ENCODE data around the gene ZNF124. TPM values are rescaled to one million over a fixed set of nuclear protein-coding genes. Genes with fewer than 3 reads are reported as not detected.

Gene ZNF124
- total RNA-seq, 1 experiment from 2014 or later, result 16.3 TPM

DNA sequence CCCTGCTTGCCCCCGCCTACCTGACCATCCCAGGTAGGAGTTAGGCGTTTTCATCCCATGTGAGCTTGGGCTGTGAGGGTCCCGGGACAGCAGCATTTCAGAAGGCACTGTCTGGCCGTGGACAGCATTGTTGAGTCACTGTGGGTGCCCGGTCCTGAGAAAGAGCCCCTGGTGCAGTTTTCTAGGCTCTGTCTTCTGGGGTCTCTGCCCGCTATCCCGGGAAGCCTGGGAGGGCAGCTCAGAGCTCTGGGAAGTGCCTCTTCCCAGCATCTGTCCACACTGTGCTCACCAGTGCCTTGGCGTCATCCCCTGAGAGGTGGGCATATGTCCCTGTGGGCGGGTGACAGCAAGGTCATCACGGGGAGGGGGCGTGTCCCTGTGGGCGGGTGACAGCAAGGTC is 56.3 kb downstream of the ZNF124 start:
- Histone ChIP-seq H3K9ac (ENCODE audit: low read length) (no peak overlapping the region), H2AFZ (ENCODE audit: low read depth, low read length, poor library complexity, severe bottlenecking) (no peak overlapping the region), H3K4me2 (ENCODE audit: low read length) (no peak overlapping the region), H3K4me3 (replicated peaks in 1 of 2; ENCODE audit: low read depth in 1 of 2, low read length in 2 of 2) (no peak overlapping the region), H3K27ac (ENCODE audit: low read depth, low read length) (no peak overlapping the region), H3K9me2 (ENCODE audit: insufficient read depth) (no peaks in the 10 kb centered on the region), H3K79me2 (ENCODE audit: insufficient read depth, low read length) (no peaks in the 10 kb centered on the region), H3K9me3 (ENCODE audit: control insufficient read depth in 1 of 2, insufficient read depth in 1 of 2, low read depth in 1 of 2, low read length in 2 of 2) (no peaks in the 10 kb centered on the region), H4K20me1 (ENCODE audit: insufficient read depth) (no peaks in the 10 kb centered on the region), H3K4me1 (ENCODE audit: control insufficient read depth in 1 of 2, insufficient read depth in 2 of 2, low read length in 2 of 2) (peaks cover 0 to 15% of the 10 kb centered on the region in 2 experiments; a peak in 1 of 4 replicates), H3K36me3 (ENCODE audit: control insufficient read depth in 1 of 2, insufficient read depth in 2 of 2, low read length in 2 of 2) (no peaks in the 10 kb centered on the region), H3K27me3 (ENCODE audit: insufficient read depth, low read length) (no peaks in the 10 kb centered on the region)
- ChIA-PET RAD21 (ENCODE audit: low non-redundant PET in 1 of 2, low total read pairs in 2 of 2, uncharacterized antibody in 2 of 2, unreplicated experiment in 2 of 2) (no interaction called here), CTCF (no interaction called here), POLR2A (no interaction called here)
- intact Hi-C loops (cut with micrococcal nuclease), result no loop called here
- no peak for TF ChIP-seq YY1 (IDR thresholded peaks at IDR 0.05; ENCODE audit: extremely low read depth, insufficient replicate concordance, low read depth, low read length)
- no peak for TF ChIP-seq ZFX (IDR thresholded peaks at IDR 0.05)
- no peak for TF ChIP-seq POLR2A (IDR thresholded peaks at IDR 0.05; ENCODE audit: borderline replicate concordance, extremely low read depth, insufficient read depth, insufficient read length)
- TF ChIP-seq EZH2 (IDR thresholded peaks at IDR 0.05), result no peak
- no peak for TF ChIP-seq SIN3A (IDR thresholded peaks at IDR 0.05; ENCODE audit: low read depth)
- TF ChIP-seq EGR1 (IDR thresholded peaks at IDR 0.05; ENCODE audit: low read depth), result no peak
- TF ChIP-seq POLR2AphosphoS5 (IDR thresholded peaks at IDR 0.05; ENCODE audit: low read depth, low read length), result no peak
- TF ChIP-seq EZH2phosphoT487 (IDR thresholded peaks at IDR 0.05; ENCODE audit: borderline replicate concordance), result no peak
- TF ChIP-seq, protein P1, sequence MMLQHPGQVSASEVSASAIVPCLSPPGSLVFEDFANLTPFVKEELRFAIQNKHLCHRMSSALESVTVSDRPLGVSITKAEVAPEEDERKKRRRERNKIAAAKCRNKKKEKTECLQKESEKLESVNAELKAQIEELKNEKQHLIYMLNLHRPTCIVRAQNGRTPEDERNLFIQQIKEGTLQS (IDR thresholded peaks at IDR 0.05), result no peak
- no TSS peak for BruUV-seq (replicated peaks)
- no peak for DNase-seq (ENCODE audit: low read depth, low spot score)
- no peak for ATAC-seq

DNA sequence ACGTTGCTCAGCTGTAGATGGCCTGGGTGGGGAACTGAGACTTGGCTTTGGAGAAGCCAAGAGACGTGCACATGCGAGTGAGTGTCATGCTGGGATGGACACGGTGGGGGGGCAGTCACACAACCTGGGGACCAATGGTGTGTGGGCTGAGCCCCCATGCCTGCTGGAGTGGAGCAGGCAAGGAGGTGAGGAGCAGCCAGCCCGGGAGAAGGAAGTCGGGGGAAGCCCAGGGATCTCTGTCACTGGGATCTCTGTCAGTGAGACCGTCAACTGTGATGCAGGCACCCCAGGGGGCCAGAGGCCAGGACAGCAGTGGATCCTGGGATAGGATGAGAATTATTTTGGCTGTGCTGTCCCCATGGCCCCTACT is 56.7 kb downstream of the ZNF124 start:
- H3K4me1 ChIP-seq (ENCODE audit: control insufficient read depth in 1 of 2, insufficient read depth in 2 of 2, low read length in 2 of 2), result peaks cover 0 to 15% of the 10 kb centered on the region in 2 experiments; a peak in 1 of 4 replicates
- H3K27ac ChIP-seq (ENCODE audit: low read depth, low read length), result no peak overlapping the region
- H3K4me2 ChIP-seq (ENCODE audit: low read length), result no peak overlapping the region
- H2AFZ ChIP-seq (ENCODE audit: low read depth, low read length, poor library complexity, severe bottlenecking), result no peak overlapping the region
- no peak for DNase-seq (ENCODE audit: low read depth, low spot score)
- TF ChIP-seq SP1 (IDR thresholded peaks at IDR 0.05; ENCODE audit: low read depth) (no peak), POLR2AphosphoS5 (IDR thresholded peaks at IDR 0.05; ENCODE audit: low read depth, low read length) (no peak), ELF1 (IDR thresholded peaks at IDR 0.05; ENCODE audit: borderline replicate concordance, low read depth) (no peak)
- H4K20me1 ChIP-seq (ENCODE audit: insufficient read depth), result no peaks in the 10 kb centered on the region
- ChIA-PET CTCF (no interaction called here), POLR2A (no interaction called here), RAD21 (ENCODE audit: low non-redundant PET in 1 of 2, low total read pairs in 2 of 2, uncharacterized antibody in 2 of 2, unreplicated experiment in 2 of 2) (no interaction called here)
- intact Hi-C loops (cut with micrococcal nuclease), result no loop called here
- H3K4me3 ChIP-seq (replicated peaks in 1 of 2; ENCODE audit: low read depth in 1 of 2, low read length in 2 of 2), result no peak overlapping the region
- H3K79me2 ChIP-seq (ENCODE audit: insufficient read depth, low read length), result no peaks in the 10 kb centered on the region
- BruUV-seq (replicated peaks), result no TSS peak
- H3K9me3 ChIP-seq (ENCODE audit: control insufficient read depth in 1 of 2, insufficient read depth in 1 of 2, low read depth in 1 of 2, low read length in 2 of 2), result no peaks in the 10 kb centered on the region
- no peaks in the 10 kb centered on the region for H3K9me2 ChIP-seq (ENCODE audit: insufficient read depth)
- H3K27me3 ChIP-seq (ENCODE audit: insufficient read depth, low read length), result no peaks in the 10 kb centered on the region
- ATAC-seq, result no peak
- H3K36me3 ChIP-seq (ENCODE audit: control insufficient read depth in 1 of 2, insufficient read depth in 2 of 2, low read length in 2 of 2), result no peaks in the 10 kb centered on the region
- no peak overlapping the region for H3K9ac ChIP-seq (ENCODE audit: low read length)
